HG03025 (cell line): ENCODE results near the gene TNFRSF12A.
A peak's percentile ranks its signal among the peaks of the same experiment; 100 is the strongest.

Source experiments
- ATAC-seq: cut with Tn5 transposase; IDR thresholded peaks from one replicate; pipeline ENCODE4 v1.9.1; 2021; ENCODE audit warnings: mild to moderate bottlenecking, moderate library complexity; ENCODE audit not compliant: unreplicated experiment, low FRiP score

TNFRSF12A gene, protein sequence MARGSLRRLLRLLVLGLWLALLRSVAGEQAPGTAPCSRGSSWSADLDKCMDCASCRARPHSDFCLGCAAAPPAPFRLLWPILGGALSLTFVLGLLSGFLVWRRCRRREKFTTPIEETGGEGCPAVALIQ

DNA sequence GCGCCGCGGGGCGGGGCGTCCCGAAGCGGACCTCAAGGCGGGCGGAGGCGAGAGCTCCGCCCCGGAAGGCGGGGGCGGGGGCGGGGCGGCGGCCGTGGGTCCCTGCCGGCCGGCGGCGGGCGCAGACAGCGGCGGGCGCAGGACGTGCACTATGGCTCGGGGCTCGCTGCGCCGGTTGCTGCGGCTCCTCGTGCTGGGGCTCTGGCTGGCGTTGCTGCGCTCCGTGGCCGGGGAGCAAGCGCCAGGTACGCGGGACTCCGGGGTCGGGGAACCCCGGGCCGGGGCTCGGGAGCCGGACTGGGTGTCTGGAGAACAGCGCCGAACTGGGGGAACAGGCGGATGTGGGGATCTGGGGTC, at the start of gene TNFRSF12A:
TNFRSF12A (plus strand) TSS at position 122 of the 357 bp plus-strand sequence; CDS start at position 152, 30 bp downstream.
- ATAC-seq = no peak

DNA sequence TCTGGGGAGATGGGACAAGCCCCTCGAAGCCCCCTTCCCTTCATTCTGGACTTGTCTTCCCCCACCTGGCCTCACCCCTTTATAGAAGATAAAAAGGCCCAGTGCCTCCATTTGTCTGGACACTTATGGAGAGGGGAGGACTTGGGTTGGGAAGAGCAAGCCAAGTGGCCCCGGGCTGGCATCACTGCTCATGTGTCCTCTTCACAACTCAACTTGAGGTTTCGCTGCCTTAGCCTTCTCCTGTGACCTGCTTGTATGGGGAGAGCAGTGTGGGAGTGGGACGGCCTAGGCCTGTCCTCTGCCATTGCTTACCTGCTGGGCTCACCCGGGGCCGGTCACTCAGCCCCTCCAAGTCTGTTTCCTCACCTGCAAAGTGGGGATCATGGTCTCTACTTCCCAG, 49.6 kb upstream of the TNFRSF12A start:
- no peak for ATAC-seq

DNA sequence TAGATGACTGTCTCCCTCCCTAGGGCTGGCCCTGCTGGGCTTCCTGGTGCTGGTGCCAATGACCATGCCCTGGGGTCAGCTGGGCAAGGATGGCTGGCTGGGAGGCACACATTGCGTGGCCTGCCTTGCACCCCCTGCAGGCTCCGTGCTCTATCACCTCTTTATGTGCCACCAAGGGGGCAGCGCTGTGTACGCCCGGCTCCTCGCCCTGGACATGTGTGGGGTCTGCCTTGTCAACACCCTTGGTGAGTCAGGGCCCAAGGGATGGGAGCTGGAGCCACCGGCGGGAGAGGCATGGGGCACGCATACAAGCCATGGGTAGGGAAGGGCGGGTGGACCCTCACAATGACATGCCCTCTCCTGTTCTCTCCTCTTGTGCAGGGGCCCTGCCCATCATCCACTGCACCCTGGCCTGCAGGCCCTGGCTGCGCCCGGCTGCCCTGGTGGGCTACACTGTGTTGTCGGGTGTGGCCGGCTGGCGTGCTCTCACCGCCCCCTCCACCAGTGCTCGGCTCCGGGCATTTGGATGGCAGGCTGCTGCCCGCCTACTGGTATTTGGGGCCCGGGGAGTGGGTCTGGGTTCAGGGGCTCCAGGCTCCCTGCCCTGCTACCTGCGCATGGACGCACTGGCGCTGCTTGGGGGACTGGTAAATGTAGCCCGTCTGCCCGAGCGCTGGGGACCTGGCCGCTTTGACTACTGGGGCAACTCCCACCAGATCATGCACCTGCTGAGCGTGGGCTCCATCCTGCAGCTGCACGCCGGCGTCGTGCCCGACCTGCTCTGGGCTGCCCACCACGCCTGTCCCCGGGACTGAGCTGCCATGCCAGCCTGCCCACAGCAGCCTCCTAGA, 48.8 kb upstream of the TNFRSF12A start:
- no peak for ATAC-seq

DNA sequence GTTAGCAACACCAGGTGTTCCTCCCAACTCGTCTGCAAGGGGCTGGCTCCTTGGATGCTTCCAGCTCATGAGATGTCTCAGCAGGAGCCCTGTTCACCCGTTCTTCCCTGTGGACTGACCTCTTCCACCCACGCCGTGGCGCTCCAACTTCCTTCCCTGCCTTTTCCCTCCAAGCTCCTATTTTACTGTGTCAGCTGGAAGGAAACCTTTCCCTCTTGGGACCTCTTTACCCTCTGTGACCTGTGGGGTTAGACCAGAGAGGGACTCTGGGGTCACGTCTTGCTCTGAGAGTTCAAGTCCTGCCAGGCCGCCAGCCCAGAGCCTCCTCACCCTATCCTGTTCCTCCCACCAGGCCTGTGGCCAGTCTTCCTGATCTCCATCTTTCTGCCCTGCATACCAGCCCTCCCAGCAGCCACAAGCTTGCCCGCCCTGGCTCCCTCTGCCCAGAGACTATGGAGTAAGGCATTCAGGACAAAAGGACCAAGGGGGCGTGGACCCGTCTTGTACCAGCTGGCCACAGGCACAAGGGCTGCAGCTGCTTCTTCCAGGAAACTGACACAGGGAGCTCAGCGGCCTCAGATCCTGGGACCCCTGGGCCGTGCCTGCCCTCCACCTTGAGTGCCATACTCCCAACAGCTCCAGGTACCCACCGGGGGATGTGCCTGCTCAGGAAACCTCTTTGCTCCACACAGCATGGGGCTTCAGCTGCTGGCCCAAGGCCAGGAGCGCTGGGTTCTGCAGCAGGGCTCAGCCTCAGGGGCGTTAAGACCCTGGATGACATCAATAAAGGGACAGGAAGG, 48.0 kb upstream of the TNFRSF12A start:
- no peak for ATAC-seq

DNA sequence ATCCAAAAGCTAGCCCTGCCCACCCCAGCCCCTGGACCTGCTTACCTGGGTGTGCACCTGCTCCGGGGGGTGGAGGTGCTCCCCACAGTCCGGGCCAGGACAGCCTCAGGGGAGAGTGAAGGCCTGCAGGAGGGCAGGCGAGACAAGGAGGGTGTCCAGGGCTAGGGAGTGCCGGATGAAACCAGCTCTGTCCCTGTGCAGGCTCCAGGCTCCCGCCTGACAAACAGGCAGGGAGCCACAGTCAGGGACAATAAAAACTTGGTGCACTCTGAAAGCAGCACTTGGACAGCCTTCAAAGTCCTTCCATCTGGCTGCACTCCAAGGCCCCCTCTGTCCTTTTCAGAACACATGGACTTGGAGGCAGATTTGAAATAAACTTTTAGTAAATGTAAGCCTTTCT, 47.1 kb upstream of the TNFRSF12A start:
- no peak for ATAC-seq

DNA sequence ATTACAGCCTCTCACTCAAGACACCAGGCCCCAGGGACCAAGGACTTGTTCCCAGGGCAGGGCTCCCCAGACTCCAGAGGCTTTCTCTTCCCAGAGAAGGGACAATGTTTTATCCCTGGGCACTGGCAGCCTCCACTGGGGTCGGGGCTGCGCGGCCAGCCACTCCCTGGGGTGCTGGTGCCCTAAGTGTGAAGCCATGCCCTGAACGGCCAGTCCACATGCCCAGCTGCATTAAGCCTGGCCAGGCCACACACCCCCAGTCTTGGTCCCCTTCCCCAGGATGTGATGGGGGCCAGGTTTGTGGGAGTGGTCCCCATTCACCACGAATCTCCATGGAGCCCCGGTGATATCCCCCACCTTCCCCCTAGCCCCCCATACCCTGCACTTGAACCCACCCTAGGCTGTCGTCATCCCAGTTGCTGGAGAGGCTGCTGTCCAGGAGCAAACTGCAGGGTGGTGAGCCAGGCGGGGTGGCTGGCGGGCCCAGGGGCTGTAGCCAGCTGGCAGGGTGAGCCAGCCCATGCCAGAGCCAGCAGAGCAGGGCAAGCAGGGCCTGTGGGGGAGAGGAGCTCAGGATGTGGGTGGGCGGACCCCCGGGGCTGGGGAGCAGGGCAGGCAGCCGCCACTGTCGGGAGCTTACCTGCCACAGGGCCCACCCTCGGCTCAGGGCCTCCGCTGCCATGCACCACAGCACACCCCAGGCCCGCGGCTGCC, 46.4 kb upstream of the TNFRSF12A start:
- ATAC-seq = no peak

DNA sequence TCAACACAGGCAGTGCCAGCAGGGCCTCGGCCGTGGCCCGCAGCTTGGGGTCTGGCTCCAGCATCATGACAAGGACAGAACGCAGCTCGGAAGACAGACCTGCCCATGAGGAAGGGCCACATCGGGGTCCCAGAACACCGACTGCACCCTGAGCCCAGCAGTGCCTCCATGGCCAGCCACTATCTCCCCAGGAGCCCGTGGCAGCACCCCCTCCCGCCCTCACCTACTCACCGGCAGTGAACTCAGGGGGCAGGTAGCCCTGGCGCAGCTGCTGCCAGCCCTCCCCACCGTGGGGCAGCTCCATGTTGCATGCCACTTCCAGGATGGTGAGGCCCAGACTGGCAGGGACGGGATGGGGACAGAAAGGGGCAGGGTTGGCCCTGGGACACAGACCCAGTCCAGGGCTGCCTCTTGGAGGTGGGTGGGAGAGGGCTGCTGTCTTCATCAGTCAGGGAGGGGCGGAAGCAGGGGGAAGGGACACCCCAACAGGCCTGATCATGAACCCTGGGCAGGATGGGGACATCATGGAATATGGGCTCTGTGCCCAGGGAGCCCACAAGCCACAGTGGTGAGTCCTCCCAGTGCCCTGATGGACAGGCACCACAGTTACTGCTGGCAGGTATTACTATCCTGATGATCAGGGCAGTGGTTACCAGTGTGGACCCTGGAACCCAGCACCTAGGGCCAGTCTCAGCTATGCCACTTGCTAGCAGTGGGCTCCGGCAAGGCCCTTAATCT, 45.7 kb upstream of the TNFRSF12A start:
- no peak for ATAC-seq

DNA sequence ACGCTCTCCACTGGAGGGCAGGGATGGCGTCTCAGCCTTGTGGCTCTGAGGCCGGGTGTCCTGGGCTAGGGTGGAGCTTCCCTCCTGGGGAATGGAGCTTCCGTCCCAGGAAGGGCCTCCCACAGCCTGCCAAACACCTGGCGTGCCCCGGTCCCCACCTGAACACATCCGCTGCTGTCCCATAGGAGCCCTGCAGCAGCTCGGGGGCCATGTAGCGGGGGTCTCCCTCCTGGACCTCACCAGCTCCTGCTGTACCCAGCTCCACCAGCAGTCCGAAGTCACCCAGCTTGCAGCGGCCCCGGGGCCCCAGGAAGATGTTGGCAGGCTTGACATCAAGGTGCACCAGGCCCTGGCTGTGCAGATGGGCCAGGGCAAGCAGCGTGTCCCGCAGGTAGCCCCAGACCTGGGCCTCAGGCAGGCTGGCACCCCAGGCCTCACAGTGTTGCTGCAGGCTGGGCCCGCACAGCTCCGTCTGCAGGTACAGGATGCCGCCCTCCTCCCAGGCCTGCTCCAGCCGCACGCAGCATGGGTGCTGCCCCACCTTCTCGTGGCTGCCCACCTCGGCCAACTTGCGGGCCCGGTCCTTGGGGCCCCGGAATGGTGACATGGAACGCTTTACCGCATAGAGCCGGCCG, 44.9 kb upstream of the TNFRSF12A start:
- ATAC-seq = no peak

DNA sequence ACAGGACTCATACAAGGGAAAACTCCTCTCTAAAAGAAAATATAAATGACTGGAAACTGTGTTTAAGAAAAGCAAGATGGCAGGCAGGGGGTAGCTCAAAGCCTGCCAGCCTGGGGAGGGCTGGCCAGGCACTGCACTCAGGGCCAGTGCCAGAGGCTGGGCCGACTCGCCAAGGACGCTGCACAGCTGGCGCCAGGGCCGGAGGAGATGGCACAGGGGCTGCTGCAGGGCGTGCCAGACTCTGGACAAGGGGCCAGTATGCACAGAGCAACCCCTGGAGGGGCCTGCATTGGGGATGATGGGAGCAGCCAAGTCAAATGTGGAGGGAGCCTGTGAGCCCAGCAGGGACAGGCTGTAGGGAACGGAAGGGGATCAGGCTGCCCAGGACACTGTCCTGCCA, 44.0 kb upstream of the TNFRSF12A start:
- ATAC-seq = no peak

DNA sequence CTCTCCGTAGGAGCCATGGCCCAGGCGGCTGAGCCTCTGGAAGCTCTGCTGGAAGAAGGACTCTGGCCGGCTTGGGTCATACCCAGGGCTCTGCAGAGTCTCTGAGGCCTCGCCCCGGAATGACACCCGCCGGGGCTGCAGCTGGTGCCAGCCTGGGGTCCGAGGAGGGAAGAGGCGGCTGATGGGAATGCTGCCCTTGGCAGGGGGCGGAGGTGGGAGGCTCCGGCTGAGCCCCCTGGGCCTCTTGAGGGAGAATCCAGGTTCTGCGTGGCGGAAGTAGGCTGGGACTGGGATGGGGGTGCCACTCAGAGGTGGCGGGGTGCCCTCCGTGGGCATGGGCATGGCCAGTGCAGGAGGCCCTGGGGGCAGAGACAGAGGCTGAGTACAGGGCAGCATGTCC, 43.5 kb upstream of the TNFRSF12A start:
- no peak for ATAC-seq

DNA sequence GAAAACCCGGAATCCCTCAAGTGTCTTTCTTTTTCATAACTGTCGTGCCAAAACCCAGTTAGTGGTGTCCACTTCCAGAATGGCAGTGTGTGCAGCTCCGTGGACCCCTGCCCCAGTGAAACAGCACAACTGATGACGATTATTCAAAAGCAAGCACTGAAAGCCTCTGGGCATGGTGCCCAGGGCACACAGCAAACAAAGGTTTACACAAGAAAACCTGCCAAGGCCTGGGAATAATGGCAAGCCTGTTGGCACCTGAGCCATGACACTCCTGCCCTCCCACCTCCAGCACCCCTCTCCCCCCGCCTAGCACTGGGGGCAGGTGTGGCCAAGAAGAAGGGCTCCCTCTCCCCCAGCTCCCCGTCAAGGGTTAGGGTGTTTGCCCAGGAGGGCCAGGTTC, 42.7 kb upstream of the TNFRSF12A start:
- no peak for ATAC-seq

DNA sequence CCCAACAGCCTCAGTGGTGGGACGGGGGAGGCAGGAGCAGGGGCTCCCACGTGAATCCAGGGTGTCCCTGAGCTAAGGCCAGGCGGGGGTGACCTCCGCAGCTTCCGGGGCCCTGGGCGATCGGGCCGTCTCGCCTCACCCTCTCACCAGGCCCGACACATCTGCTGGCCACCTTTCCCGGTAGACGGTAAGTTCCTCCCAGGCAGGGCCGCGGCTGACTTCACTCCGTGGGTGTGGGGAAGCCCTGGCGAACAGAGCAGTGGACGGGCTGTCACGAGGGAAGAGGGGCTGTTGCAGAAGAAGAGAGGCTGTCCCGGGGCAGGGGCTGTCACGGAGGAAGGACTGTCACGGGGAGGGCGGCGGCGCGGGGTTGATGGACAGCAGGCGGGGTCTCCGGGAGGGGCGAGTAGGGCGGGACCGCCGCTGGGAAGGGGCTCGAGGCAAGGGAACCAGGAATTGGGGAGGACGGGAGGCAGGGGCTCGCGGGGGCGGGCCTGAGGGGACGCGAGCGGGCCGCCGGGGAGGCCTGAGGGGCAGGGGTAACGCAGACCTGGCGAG, 40.4 kb upstream of the TNFRSF12A start:
- ATAC-seq = peak; percentile 12

DNA sequence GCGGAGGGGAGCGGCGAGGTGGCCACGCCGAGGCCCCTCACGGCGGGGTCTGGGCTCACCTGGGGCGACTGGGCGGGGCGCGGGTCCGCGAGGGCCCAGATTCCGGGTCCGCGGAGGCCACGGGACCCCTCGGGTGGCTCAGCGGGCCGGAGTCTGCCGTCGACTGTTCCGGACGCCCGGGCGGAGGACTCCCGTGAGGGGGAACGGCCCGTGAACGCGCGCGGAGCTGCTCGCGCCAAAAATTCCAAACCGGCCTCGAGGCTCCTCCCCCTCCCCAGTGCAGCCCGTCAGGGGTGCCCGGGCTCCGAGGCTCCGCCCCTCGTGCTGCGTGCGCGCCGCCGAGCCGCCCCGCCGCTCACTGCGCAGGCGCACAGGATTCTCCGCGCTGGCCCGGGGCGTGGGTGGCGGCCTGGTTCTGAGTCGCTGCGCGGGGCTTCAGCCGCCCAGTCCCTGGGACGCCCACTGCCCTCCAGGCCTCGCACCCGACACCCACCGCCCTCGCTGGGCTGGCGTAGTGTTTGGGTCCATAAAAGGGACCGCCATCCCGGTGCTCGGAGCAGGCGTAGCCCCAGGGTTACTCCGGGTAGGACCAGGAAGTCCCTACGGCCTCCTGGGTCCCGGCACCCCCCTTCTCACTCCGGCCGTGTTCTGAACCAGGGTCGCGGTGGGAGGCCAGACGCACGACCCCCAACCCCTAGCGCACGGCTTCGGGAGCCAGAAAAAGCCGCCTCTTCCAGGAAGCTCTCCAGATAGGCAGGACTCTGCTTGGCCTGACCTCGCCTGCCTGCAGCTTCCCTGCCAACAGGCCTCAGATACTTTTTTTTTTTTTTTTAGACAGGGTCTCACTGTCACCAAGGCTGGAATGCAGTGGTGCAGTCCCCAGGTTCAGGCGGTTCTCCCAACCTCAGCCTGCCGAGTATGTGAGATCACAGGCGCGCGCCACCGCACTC, 39.7 kb upstream of the TNFRSF12A start, which contains the start of gene PKMYT1:
PKMYT1 (minus strand) TSS at position 220 of the 950 bp plus-strand sequence. CDS start 789 bp downstream, outside the sequence.
- peak; percentile 67 for ATAC-seq

DNA sequence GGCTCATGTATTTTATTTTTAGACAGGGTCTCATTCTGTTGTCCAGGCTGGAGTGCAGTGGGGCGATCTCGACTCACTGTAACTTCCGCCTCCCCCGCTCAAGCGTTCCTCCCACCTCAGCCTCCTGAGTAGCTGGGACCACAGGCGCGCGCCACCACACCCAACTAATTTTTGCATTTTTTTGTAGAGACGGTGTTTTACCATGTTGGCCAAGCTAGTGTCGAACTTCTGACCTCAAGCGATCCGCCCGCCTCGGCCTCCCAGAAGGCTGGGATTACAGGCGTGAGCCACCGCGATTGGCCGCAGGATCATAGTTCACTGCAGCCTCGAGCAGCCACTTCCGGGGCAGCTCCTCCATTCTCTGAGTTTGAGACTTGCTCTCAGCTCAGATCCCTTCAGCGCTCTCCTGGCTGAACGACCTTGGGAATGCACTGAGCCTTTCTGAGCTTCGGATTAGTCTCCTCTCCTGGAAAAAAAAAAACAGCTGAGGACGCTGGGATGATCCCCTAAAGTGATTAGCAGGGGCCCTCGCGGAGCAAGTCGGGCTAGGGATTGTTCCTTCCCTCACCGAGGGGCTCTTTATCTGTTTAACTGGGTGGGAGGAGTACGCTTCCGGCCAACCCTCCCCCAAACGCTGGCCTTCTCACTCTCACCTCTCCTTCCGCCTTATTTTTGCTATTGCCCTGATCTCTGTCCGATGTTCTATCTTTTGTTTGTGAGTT, 38.8 kb upstream of the TNFRSF12A start:
- ATAC-seq = no peak

DNA sequence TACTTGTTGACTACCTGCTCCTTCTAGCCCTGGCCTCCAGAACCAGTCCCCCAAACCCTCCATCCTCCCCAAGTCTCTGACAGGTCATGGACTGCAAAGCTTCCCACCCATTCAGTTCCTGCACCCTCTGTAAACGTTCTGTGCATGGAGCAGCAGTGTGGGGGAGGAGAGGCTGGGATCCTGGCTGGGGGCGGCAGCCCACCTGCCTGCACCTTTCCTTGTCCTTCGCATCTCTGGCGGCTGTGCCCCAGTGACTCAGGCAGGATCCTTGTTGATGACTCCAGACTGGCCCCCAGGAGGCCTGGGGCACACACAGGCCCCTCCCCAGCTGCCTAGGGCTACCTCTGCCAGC, 38.3 kb upstream of the TNFRSF12A start:
- ATAC-seq = no peak

DNA sequence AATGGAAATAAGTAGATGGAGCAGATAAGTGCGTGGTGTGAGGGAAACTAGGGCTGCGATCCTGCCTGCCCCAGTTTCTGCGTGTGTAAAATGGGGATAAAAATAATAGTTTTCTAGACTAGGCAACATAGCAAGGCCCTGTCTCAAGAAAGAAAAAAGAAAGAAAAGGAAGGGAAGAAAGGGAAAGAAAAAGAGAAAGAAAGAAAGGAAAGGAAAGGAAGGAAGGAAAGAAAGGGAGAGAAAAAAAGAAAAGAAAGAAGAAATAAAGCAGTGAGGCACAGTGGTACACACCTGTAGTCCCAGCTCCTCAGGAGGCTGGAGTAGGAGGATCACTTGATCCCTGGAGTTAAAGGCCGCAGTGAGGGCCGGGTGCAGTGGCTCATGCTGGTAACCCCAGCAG, 37.8 kb upstream of the TNFRSF12A start:
- no peak for ATAC-seq

DNA sequence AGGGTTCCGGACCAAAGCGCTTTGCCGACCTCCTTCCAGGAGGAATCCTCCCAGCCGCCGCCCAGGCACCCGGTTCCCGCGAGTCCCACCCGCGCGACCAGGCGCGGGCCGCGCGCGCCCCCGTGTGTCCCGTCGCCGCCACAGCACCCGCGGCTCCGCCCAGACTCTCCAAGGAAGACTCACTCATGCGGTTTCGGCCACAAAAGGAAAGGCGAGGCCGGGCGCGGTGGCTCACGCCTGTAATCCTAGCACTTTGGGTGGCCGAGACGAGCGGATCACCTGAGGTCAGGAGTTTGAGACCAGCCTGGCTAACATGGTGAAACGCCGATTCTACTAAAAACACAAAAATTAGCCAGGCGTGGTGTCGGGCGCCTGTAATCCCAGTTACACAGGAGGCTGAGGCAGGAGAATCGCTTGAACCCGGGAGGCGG, 36.4 kb upstream of the TNFRSF12A start:
- no peak for ATAC-seq

DNA sequence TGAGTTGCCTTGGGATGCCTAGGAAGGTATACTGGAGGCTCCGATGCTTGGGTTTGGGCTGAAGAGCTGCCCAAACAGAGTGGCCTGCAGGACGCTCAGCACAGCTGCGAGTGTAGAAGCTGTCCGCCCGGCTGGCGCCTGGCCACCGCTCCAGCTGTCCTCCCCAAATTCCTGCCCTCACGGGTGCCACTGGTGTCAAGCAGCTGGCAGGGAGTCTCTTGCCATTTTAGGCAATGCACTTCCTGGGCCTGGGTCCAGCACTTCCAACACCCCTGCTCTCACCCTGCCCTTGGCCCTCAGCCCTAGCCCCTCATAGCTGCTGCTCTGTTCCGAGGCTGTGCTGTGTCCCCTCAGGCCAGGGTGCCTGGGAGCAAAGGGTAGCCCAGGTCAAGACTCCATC, 34.7 kb upstream of the TNFRSF12A start:
- no peak for ATAC-seq
